Large intestine (tissue), 3 donors: ENCODE results near the gene FAM13C. TPM values are rescaled to one million over a fixed set of nuclear protein-coding genes. Genes with fewer than 3 reads are reported as not detected.

ENCODE experiments used
- DNase-seq, 2 donors: peaks; one replicate each; pipeline versions ENCODE4 v3.0.0 to v3.0.0-alpha.2; 2013
- H3K27ac ChIP-seq: one replicate; pipeline ENCODE4 v1.5.1; 2013; ENCODE audit warnings: low read length
- H3K27me3 ChIP-seq: 2 replicates; pipeline ENCODE4 v1.6.1; 2013; ENCODE audit warnings: low read length; ENCODE audit not compliant: control insufficient read depth, insufficient read depth
- H3K36me3 ChIP-seq: 2 replicates; pipeline ENCODE4 v1.6.1; 2013; ENCODE audit warnings: low read length; ENCODE audit not compliant: control insufficient read depth, insufficient read depth
- H3K4me1 ChIP-seq: one replicate; pipeline ENCODE4 v1.6.1; 2013; ENCODE audit warnings: low read length; ENCODE audit not compliant: control insufficient read depth, insufficient read depth
- H3K4me3 ChIP-seq: one replicate; pipeline ENCODE4 v1.5.1; 2013; ENCODE audit warnings: low read length
- H3K9me3 ChIP-seq: one replicate; pipeline ENCODE4 v1.6.1; 2013; ENCODE audit warnings: mild to moderate bottlenecking, low read depth, low read length, moderate library complexity; ENCODE audit not compliant: control insufficient read depth
- WGBS: methylation state at CpG from one replicate; pipeline ENCODE4 v1.1.5; 2013; ENCODE audit warnings: low lambda C conversion rate; ENCODE audit not compliant: insufficient coverage; 5-methylcytosine and 5-hydroxymethylcytosine counted together
- polyA plus RNA-seq: library from polyadenylated mRNA; unstranded; fragments of 120-200 nt; gene quantifications from one replicate; pipeline ENCODE4 v1.2.1, GENCODE V29; 2013

FAM13C gene
- polyA plus RNA-seq, 1 donor, result 5.7 TPM

DNA sequence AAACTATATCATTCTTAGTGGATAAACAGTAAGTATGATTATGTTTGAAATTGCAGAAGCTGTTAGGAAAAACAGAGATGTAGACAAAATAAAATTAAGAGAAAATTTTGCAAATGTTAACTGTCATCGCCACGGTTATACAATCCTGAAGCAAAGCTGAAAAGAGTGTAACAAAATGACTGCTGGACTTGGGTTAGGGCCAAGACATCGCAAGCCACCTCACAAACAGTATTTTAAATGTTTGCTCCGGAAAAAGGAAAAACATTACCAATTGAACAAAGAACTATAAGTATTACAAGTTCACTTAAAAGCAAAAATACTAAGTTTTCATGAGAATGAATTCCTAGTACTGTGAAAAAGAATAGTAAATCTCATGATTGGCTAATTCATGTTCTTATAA is 60.0 kb downstream of the FAM13C start:
- no peaks in the 10 kb centered on the region for H3K27me3 ChIP-seq
- H3K4me3 ChIP-seq, result no peak overlapping the region
- no peak overlapping the region for H3K27ac ChIP-seq
- H3K36me3 ChIP-seq, result no peaks in the 10 kb centered on the region
- no peak for DNase-seq
- no peaks in the 10 kb centered on the region for H3K9me3 ChIP-seq
- no peaks in the 10 kb centered on the region for H3K4me1 ChIP-seq
- 94% methylated on average over 3 of the region's 4 CpGs for WGBS

DNA sequence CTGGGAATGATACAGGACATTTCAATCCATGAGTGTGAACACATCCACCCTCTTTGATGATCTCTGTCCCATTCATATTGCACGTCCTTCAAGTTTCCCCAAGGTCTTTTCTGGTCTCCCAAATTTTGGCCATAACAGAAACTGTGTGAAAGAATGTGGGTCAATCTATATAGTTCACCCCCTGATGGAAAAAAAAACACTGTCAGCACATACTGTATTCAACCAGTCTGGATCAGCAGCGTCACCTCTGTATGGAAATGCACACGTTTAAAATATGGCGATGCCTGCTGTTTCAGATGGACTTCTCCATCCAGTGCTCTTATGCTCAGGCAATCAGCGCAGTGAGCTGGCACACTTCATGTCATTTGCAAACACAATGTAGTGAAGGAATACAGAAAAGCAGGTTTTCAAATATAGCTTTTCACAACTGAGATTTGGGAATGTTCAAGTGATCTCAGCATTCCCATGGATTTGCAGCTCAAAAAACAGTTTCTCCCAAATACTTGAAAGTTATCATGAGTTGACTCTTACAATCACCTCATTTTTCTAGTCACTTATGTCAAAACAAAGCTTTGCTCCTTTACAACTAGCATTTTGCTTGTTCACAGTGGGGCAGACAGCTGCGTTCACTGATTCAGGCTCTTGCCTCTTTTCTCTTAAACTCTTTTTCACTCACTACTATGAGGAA is 61.1 kb downstream of the FAM13C start:
- 71% methylated on average over 1 of the region's 6 CpGs for WGBS
- Histone ChIP-seq H3K27me3 (no peaks in the 10 kb centered on the region), H3K9me3 (no peaks in the 10 kb centered on the region), H3K27ac (no peak overlapping the region), H3K4me3 (no peak overlapping the region), H3K36me3 (no peaks in the 10 kb centered on the region), H3K4me1 (no peaks in the 10 kb centered on the region)
- DNase-seq, result no peak

GRCh38 chr10:59300386-59300785 is 62.0 kb downstream of the FAM13C start:
- Histone ChIP-seq H3K36me3 (no peaks in the 10 kb centered on the region), H3K4me3 (no peak overlapping the region), H3K4me1 (no peaks in the 10 kb centered on the region), H3K27me3 (no peaks in the 10 kb centered on the region), H3K27ac (no peak overlapping the region), H3K9me3 (no peaks in the 10 kb centered on the region)
- WGBS, result no CpG with 5 or more reads among the region's 1 CpG
- no peak for DNase-seq

DNA sequence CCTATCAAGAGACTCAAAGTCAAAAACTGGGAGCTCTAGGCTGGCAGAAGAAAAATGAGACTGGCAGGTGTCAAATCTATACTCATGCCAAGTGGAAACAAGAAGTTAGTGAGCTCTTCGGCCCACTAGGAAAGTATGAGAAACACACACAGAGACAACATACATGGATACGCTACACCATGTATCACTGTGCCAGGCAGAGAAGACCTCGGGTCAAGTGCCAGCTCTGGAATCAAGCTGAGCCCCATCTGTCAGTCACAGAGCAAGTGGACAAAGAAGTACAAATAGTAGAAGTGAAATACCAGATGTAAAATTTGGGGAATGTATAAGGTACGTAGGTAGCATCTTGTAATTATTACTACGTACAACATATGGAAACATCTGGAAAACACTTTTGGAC is 62.4 kb downstream of the FAM13C start:
- no peak overlapping the region for H3K27ac ChIP-seq
- DNase-seq, result no peak
- 89% methylated on average over 5 of the region's 5 CpGs for WGBS

GRCh38 chr10:59290448-59290847 is 71.9 kb downstream of the FAM13C start:
- Histone ChIP-seq H3K4me1 (no peaks in the 10 kb centered on the region), H3K36me3 (no peaks in the 10 kb centered on the region), H3K4me3 (no peak overlapping the region), H3K27me3 (no peaks in the 10 kb centered on the region), H3K9me3 (no peaks in the 10 kb centered on the region), H3K27ac (no peak overlapping the region)
- no peak for DNase-seq
- 78% methylated on average over 1 of the region's 4 CpGs for WGBS

More for the DNA sequence above, 62.4 kb downstream of the FAM13C start:
- no peaks in the 10 kb centered on the region for H3K9me3 ChIP-seq
- H3K4me3 ChIP-seq, result no peak overlapping the region
- no peaks in the 10 kb centered on the region for H3K36me3 ChIP-seq
- H3K27me3 ChIP-seq, result no peaks in the 10 kb centered on the region
- no peaks in the 10 kb centered on the region for H3K4me1 ChIP-seq

- Histone ChIP-seq H3K9me3 (no peaks in the 10 kb centered on the region), H3K4me1 (no peaks in the 10 kb centered on the region), H3K27ac (no peak overlapping the region), H3K27me3 (no peaks in the 10 kb centered on the region), H3K4me3 (no peak overlapping the region), H3K36me3 (no peaks in the 10 kb centered on the region)
- no peak for DNase-seq
- no CpG with 5 or more reads among the region's 3 CpGs for WGBS
Observed at GRCh38 chr10:59289853-59290252, 72.5 kb downstream of the FAM13C start.

GRCh38 chr10:59287587-59288255 is 74.6 kb downstream of the FAM13C start:
- H3K27ac ChIP-seq, result no peak overlapping the region
- no peak for DNase-seq
- 60% methylated on average over 1 of the region's 3 CpGs for WGBS
- no peaks in the 10 kb centered on the region for H3K36me3 ChIP-seq
- no peaks in the 10 kb centered on the region for H3K9me3 ChIP-seq
- no peaks in the 10 kb centered on the region for H3K4me1 ChIP-seq
- no peaks in the 10 kb centered on the region for H3K27me3 ChIP-seq
- H3K4me3 ChIP-seq, result no peak overlapping the region

DNA sequence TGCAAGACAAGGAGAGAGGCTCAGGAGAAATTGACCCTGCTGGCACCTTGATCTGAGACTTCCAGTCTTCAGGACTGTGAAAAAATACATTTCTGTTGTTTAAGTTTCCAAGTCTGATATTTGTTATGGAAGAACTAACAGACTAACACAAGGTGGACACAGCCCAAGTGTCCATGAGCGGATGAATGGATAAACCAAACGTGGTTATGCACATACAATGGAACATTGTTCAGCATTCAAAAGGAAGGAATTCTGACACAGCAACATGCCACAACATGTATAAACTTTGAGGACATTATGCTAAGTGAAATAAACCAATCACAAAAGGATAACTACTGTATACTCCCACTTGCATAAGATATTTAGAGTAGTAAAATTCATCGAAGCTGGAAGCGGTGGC is 76.5 kb downstream of the FAM13C start:
- Histone ChIP-seq H3K36me3 (no peaks in the 10 kb centered on the region), H3K27ac (no peak overlapping the region), H3K27me3 (no peaks in the 10 kb centered on the region), H3K4me1 (no peaks in the 10 kb centered on the region), H3K9me3 (no peaks in the 10 kb centered on the region), H3K4me3 (no peak overlapping the region)
- DNase-seq, result no peak
- no CpG with 5 or more reads among the region's 4 CpGs for WGBS

GRCh38 chr10:59285073-59285472 is 77.3 kb downstream of the FAM13C start:
- H3K4me1 ChIP-seq, result no peaks in the 10 kb centered on the region
- H3K4me3 ChIP-seq, result no peak overlapping the region
- no peaks in the 10 kb centered on the region for H3K36me3 ChIP-seq
- H3K27ac ChIP-seq, result no peak overlapping the region
- no peaks in the 10 kb centered on the region for H3K27me3 ChIP-seq
- no CpG with 5 or more reads among the region's 4 CpGs for WGBS
- no peaks in the 10 kb centered on the region for H3K9me3 ChIP-seq
- no peak for DNase-seq

GRCh38 chr10:59284118-59284975 is 78.0 kb downstream of the FAM13C start:
- H3K4me3 ChIP-seq, result no peak overlapping the region
- no peaks in the 10 kb centered on the region for H3K4me1 ChIP-seq
- H3K27ac ChIP-seq, result no peak overlapping the region
- no peaks in the 10 kb centered on the region for H3K9me3 ChIP-seq
- DNase-seq, result no peak
- H3K27me3 ChIP-seq, result no peaks in the 10 kb centered on the region
- H3K36me3 ChIP-seq, result no peaks in the 10 kb centered on the region
- 67% methylated on average over 3 of the region's 7 CpGs for WGBS
